SIG-M5 (cell line): ENCODE measurements around the gene CAPRIN1.
"Not testable (repeated sequence)": the region's sequence is repeated elsewhere in the genome, so short reads cannot be mapped to it uniquely, and the experiment has no call there.

Source experiments
- DNase-seq: peaks from one replicate; lab custom pipeline; 2025; lab: John Stamatoyannopoulos, UW

Gene CAPRIN1

GRCh38 chr11:34052036-34052607 is 591 bp downstream of the CAPRIN1 start:
- DNase-seq: no peak

DNA sequence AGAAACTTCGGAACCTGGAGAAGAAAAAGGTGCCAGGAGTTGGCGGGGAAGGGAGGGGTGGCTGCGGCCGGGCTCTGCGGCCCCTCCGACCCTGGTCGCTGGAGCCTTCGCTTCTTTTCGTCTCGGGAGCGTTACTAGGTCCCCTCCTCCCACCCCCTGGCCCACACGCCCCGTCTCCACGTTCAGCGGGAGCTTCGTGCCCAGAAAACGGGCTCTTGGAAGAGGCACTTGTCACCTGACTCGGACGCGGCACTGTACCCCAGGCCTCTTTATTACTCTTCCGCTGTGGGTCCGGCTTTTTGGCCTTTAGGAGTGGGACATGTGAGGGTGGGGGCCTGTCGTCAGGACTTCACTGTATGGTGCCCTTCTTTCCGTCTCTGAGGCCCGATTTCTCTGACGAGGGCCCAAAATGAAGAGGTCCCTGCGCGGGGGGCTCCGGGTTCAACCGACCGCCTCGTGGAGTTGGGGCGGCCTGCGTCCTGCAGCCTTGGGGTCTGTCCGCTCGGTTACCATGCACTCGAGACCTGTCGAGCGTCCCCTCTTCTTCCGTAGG is 1.2 kb downstream of the CAPRIN1 start:
- DNase-seq: no peak

DNA sequence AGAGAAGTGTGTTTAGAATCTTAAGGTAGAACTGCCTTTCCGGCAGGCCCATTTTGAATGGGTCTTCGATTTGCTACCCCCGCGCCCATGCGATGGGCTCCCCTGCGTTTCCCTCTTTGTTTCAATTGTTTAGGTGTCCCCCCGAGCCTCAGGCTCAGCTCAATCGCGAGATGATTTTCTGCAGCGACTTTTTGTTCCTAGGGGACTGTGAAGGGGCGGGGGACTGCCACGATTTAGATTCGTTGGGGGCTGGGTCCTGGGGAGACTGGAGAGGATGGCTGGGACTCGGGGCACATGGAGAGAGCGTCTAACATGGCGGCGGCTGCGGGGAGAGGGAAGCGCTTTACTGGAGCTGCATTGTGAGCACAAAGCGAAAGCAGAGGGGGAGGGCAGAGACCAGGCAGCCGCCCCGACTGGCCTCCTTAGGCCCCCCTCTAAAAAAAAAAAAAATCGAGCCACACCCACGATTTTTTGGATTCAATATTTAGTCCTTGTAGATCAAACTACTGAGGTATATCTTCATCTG is 1.7 kb downstream of the CAPRIN1 start:
- peak; percentile 31 for DNase-seq

GRCh38 chr11:34054351-34054750 is 2.8 kb downstream of the CAPRIN1 start:
- DNase-seq: not testable (repeated sequence)

DNA sequence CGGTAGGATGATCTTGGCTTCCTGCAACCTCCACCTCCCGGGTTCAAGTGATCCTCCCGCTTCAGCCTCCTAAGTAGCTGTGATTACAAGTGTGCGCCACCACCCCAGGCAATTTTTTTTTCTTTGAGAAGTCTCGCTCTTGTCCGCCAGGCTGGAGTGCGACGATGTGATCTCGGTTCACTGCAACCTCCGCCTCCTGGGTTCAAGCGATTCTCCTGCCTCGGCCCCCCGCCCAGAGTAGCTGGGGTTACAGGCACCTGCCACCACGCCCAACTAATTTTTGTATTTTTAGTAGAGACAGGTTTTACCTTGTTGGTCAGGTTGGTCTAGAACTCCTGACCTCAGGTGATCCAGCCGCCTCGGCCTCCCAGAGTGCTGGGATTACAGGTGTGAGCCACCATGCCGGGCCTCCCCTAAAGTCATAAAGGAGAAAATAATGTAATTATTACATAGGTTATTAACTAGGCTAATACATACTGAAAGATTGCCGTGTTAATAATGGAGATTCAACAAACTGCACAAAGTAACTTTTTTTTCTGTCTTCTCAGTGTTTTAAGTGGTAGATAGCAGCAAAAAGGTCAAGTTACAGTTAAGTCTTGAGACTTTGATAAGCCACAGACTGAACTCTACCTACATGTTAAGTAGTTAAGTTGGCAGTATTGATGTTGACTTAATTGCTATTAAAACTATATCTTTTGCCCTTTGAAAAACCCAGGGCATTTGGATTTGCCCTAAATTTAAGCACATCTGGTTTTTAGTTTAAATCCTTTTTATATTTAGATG is 3.9 kb downstream of the CAPRIN1 start:
- DNase-seq: no peak

DNA sequence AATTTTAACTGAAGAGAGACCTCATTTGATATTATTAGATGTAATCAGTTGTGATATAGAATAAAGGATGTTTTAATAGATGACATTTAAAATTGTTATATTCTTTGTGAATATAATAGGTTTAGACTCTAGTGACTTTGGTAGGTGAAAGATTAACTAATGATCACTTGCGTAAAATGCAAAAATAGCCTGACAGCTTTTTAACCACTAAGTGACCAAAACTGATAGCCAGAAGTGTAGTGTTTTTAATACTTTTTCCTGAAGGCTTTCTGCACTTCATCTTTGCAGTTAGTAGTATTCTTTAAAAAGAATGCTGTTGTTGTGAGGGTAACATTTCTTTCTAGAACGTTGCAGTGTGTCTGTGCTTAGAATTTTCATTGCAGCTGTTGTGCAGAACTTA is 5.1 kb downstream of the CAPRIN1 start:
- DNase-seq: no peak

- DNase-seq: no peak
Measured at GRCh38 chr11:34063061-34063795, 11.7 kb downstream of the CAPRIN1 start.

DNA sequence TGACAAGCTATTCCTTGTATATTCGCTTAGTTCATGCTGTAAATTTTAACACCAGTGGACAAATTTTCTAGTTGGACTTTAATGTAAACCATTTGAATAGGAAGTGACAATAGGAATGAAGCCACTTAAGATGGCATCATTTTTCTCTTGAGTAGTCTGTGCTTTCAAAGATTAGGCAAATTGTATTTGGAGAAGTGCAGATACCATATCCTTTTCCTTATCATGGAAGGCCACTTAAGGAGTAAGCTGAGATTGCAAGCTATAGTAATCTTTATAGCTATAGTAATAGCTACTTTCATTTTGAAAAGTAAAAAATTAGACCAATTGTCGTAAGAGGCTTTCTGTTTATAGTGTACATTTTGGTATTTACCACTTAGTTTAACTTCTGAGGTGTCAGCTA is 12.8 kb downstream of the CAPRIN1 start:
- DNase-seq: no peak

GRCh38 chr11:34065505-34066203 is 14.1 kb downstream of the CAPRIN1 start:
- no peak for DNase-seq

GRCh38 chr11:34066766-34067165 is 15.2 kb downstream of the CAPRIN1 start:
- not testable (repeated sequence) for DNase-seq

DNA sequence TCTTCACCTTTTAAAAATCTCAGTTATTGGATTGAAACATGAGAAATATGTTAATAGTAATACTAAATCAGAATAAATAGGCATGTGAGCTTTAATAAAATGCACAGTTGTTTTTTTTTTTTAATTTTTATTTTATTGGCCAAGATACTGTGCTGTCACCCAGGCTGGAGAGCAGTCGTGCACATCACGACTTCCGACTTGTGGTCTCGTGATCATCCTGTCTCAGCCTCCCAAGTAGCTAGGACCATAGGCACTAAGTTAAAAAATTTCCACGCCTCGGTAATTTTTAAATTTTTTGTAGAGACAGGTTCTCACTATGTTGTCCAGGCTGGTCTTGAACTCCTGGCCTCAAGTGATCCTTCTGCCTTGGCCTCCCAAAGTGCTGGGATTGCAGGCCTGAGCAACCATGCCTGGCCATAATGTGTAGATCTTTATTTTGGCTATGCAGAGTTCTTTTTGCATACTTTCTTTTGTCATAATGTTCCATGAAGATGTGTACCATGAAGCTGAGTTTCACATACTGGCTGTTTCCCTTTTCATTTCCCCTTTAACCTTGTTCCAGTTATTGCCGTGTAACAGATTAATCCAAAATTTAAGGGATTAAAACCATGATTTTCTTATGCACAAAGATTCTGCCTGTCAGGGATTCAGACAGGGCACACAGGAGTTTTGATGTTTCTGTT is 16.0 kb downstream of the CAPRIN1 start:
- no peak for DNase-seq

DNA sequence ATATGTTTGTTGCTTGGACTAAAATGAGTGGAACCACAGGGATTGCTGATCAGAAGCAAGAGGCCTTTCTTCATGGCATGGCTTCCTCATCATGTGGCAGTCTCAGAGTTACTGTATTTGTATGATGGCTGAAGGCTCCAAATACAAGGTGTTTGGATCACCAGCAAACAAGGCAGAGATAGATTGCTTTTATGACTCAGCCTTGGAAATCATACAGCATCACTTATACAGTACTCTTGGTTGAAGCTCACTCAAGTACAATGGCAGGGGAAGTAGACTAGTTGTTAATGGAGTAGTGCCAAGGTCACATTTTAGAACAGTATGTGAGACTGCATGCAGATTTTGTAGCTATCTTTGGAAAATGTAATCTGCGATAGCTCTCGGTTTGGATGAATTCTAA is 16.6 kb downstream of the CAPRIN1 start:
- DNase-seq: no peak

DNA sequence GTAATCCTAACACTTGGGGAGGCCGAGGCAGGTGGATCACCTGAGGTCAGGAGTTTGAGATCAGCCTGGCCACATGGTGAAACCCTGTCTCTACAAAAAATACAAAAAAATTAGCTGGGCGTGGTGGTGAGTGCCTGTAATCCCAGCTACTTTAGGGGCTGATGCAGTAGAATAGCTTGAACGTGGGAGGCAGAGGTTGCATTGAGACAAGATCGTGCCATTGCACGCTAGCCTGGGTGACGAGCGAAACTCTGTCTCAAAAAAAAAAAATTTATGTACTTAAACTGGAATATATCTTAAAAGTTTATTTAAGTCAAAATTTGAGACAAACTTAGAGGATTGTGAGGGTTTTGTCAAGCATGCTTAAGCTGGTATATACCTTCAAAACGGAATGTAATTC is 19.8 kb downstream of the CAPRIN1 start:
- not testable (repeated sequence) for DNase-seq

GRCh38 chr11:34072041-34072440 is 20.5 kb downstream of the CAPRIN1 start:
- DNase-seq: no peak

DNA sequence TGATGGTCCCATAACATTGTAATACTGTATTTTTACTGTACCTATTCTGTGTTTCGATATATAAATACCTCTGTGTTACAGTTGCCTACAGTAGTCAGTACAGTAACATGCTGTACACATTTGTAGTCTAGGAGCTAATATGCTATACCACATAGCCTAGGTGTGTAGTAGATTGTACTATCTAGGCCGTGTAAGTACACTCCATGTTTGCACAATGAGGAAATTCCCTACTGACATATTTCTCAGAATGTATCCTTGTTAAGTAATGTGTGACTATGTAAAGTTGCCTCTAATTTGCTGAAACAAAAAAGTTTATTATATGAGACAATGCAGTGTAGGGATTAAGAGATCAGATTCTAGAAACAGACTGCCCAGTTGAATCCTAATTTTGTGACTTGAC is 21.3 kb downstream of the CAPRIN1 start:
- no peak for DNase-seq

GRCh38 chr11:34074391-34074790 is 22.9 kb downstream of the CAPRIN1 start:
- no peak for DNase-seq

- DNase-seq: no peak
Measured at GRCh38 chr11:34075178-34075820, 23.8 kb downstream of the CAPRIN1 start.

GRCh38 chr11:34080609-34081008 is 29.1 kb downstream of the CAPRIN1 start:
- DNase-seq: no peak

DNA sequence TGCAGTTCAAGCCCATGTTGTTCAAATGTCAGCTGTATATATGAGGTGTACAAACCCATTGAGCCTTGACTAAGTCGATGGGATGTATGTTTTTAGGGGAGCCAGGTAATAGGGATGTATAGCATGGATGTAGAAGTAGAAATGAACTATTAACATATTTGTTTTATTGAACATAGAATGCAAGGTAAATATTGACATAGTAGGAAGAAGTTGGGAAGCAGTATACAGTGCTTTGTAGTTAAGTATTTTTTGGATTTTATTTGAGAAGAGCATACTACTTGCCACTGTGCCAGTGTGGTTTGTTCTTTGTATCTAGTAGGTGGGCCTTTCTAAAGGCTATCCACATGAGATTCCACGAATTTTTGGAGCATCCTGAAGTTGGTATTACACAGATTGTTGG is 33.1 kb downstream of the CAPRIN1 start:
- no peak for DNase-seq

DNA sequence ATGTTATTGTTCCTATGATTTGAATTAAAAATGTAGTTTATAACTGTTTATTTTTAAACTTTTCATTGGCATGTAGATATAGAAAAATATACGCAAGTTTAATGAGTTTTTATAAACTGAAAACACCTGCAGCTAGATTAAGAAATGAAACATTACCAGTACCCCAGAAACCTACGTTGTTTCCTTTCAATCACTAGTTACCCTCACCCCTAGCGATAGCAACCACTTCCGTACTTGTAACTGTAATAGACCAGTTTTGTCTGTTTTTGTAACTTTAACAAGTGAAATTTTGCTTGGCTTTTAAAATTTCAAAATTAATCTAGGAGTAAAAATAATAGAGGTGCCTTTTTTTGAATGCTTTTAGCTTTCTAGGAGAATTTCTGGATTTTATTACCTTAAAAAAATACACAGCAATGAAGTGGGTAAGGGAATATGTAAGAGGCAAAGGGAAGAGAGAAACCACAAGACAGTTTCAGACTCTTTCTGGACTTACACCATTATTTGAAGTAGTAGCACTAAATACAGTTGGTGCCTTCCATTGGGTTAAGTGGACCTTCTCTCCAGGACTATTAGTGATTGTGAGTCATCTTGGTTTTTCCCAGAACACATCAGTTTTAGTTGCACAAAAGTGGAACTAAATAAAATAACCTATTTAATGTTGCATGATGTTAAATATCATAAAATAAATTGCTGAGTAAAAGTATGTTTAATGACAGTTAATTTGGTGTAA is 35.2 kb downstream of the CAPRIN1 start:
- no peak for DNase-seq
